HG03139 (cell line): ENCODE results near the gene TXNDC11.
"Not testable (repeated sequence)": the region's sequence is repeated elsewhere in the genome, so short reads cannot be mapped to it uniquely, and the experiment has no call there.

ENCODE experiments used
- ATAC-seq: cut with Tn5 transposase; IDR thresholded peaks from one replicate; pipeline ENCODE4 v1.9.1; 2021; ENCODE audit not compliant: unreplicated experiment

Gene TXNDC11

GRCh38 chr16:11742536-11743307 lies at the start of gene TXNDC11:
Gene TXNDC11 (minus strand): TSS chr16:11742857. CDS start chr16:11742730, 127 bp downstream.
- ATAC-seq, result peak; percentile 89

GRCh38 chr16:11791144-11791828 lies 48.6 kb upstream of the TXNDC11 start:
- no peak for ATAC-seq

- no peak for ATAC-seq
Measured at GRCh38 chr16:11788914-11789313, 46.3 kb upstream of the TXNDC11 start.

- not testable (repeated sequence) for ATAC-seq
Measured at GRCh38 chr16:11784980-11785599, 42.4 kb upstream of the TXNDC11 start.

GRCh38 chr16:11784381-11784780 lies 41.7 kb upstream of the TXNDC11 start:
- not testable (repeated sequence) for ATAC-seq

GRCh38 chr16:11784038-11784369 lies 41.3 kb upstream of the TXNDC11 start:
- no peak for ATAC-seq

- no peak for ATAC-seq
Measured at GRCh38 chr16:11783319-11784037, 40.8 kb upstream of the TXNDC11 start.

- no peak for ATAC-seq
Measured at GRCh38 chr16:11781773-11782172, 39.1 kb upstream of the TXNDC11 start.

- ATAC-seq, result no peak
Measured at GRCh38 chr16:11780991-11781680, 38.5 kb upstream of the TXNDC11 start.

- no peak for ATAC-seq
Measured at GRCh38 chr16:11779074-11779473, 36.4 kb upstream of the TXNDC11 start.

- ATAC-seq, result no peak
Measured at GRCh38 chr16:11774065-11774626, 31.5 kb upstream of the TXNDC11 start.

GRCh38 chr16:11768849-11769248 lies 26.2 kb upstream of the TXNDC11 start:
- no peak for ATAC-seq

GRCh38 chr16:11762431-11762830 lies 19.8 kb upstream of the TXNDC11 start:
- no peak for ATAC-seq

- ATAC-seq, result no peak
Measured at GRCh38 chr16:11759997-11760396, 17.3 kb upstream of the TXNDC11 start.

- no peak for ATAC-seq
Measured at GRCh38 chr16:11759163-11759834, 16.6 kb upstream of the TXNDC11 start.

GRCh38 chr16:11757671-11758545 lies 15.3 kb upstream of the TXNDC11 start:
- ATAC-seq, result no peak

GRCh38 chr16:11756248-11756647 lies 13.6 kb upstream of the TXNDC11 start:
- no peak for ATAC-seq

GRCh38 chr16:11755022-11755760 lies 12.5 kb upstream of the TXNDC11 start:
- ATAC-seq, result no peak
